Stimulated activated CD8-positive, alpha-beta memory T cell treated with anti-CD3 and anti-CD28 coated beads, Interleukin-4, amount 100 ng/mL, for 4 hours (primary cell): Measurements from ENCODE around the gene PSMD2.

Experiments used
- DNase-seq, 2 donors: peaks; one replicate each; pipeline ENCODE4 v3.0.0-alpha.2; 2020; ENCODE audit warnings: low read depth in 2 of 2, low spot score in 1 of 2

PSMD2 gene

GRCh38 chr3:184277366-184277765 lies 21.7 kb upstream of the PSMD2 start:
- no peak for DNase-seq

- no peak for DNase-seq
These were observed 16.1 kb upstream of the PSMD2 start for GRCh38 chr3:184282941-184283340.

GRCh38 chr3:184283681-184284080 lies 15.4 kb upstream of the PSMD2 start:
- no peak for DNase-seq

- no peak for DNase-seq
These were observed 14.3 kb upstream of the PSMD2 start for GRCh38 chr3:184284696-184285095.

- DNase-seq, result peak; percentile 27 to 37
These were observed 9.6 kb upstream of the PSMD2 start for GRCh38 chr3:184289426-184289938.

GRCh38 chr3:184290331-184290730 lies 8.7 kb upstream of the PSMD2 start:
- DNase-seq, result no peak

GRCh38 chr3:184291044-184291737 lies 7.8 kb upstream of the PSMD2 start:
- DNase-seq, result no peak

GRCh38 chr3:184291738-184292445 lies 7.1 kb upstream of the PSMD2 start:
- no peak for DNase-seq

- no peak for DNase-seq
These were observed 3.3 kb upstream of the PSMD2 start for GRCh38 chr3:184295771-184296170.

- no peak for DNase-seq
These were observed 2.4 kb upstream of the PSMD2 start for GRCh38 chr3:184296616-184297015.

- no peak for DNase-seq
These were observed 692 bp downstream of the PSMD2 start for GRCh38 chr3:184299488-184300377.

- DNase-seq, result no peak
These were observed 1.3 kb downstream of the PSMD2 start for GRCh38 chr3:184300378-184300720.

GRCh38 chr3:184305577-184305976 lies 6.5 kb downstream of the PSMD2 start:
- no peak for DNase-seq

GRCh38 chr3:184306341-184306972 lies 7.4 kb downstream of the PSMD2 start:
- no peak for DNase-seq

- no peak for DNase-seq
These were observed 8.9 kb downstream of the PSMD2 start for GRCh38 chr3:184307915-184308314.

GRCh38 chr3:184308744-184309143 lies 9.7 kb downstream of the PSMD2 start:
- no peak for DNase-seq

GRCh38 chr3:184311633-184312032 lies 12.6 kb downstream of the PSMD2 start:
- DNase-seq, result no peak

- peak; percentile 73 to 86 for DNase-seq
These were observed 15.3 kb downstream of the PSMD2 start, which contains the start of gene EIF4G1 for GRCh38 chr3:184314363-184314699. Gene EIF4G1 (plus strand): TSS chr3:184314606. CDS start chr3:184315797, 1,191 bp downstream.

- DNase-seq, result peak in 1 of 2 donors; percentile 44
These were observed 15.9 kb downstream of the PSMD2 start for GRCh38 chr3:184314700-184315542.

GRCh38 chr3:184315543-184315867 lies 16.5 kb downstream of the PSMD2 start:
- DNase-seq, result no peak
